ENCODE measurements around the gene TRPV4. TPM values are rescaled to one million over a fixed set of nuclear protein-coding genes. Genes with fewer than 3 reads are reported as not detected.

TRPV4 gene
- total RNA-seq, 1 experiment from 2014 or later: 3.1 TPM

GRCh38 chr12:109764123-109764522 is 69.1 kb downstream of the TRPV4 start:
- H3F3A ChIP-seq (ENCODE audit: insufficient read depth, low read depth): peaks cover 19% of the 10 kb centered on the region
- no peaks in the 10 kb centered on the region for H3K9me2 ChIP-seq (ENCODE audit: insufficient read depth)
- no peak for DNase-seq
- BruUV-seq (replicated peaks): no TSS peak
- TF ChIP-seq CTCF (conservative IDR thresholded peaks at IDR 0.05) (no peak; the same call in 1 of the 2 replicates), EZH2 (IDR thresholded peaks at IDR 0.05; ENCODE audit: low read depth) (no peak)
- no peaks in the 10 kb centered on the region for H3K4me1 ChIP-seq (replicated peaks; ENCODE audit: insufficient read depth)
- H4K20me1 ChIP-seq (ENCODE audit: insufficient read depth): no peaks in the 10 kb centered on the region
- POLR2A ChIA-PET (ENCODE audit: unreplicated experiment): no interaction called here
- no peaks in the 10 kb centered on the region for H3K27me3 ChIP-seq (ENCODE audit: insufficient read depth, low read depth)
- no peak overlapping the region for H2AFZ ChIP-seq
- H3K79me2 ChIP-seq (ENCODE audit: low read depth): no peaks in the 10 kb centered on the region
- intact Hi-C loops (cut with micrococcal nuclease; ENCODE audit: unreplicated experiment): no loop called here
- H3K4me3 ChIP-seq: no peak overlapping the region
- H3K9me3 ChIP-seq (ENCODE audit: insufficient read depth, low read depth): peaks cover 8% of the 10 kb centered on the region; the same call in 1 of the 2 replicates
- H3K36me3 ChIP-seq (ENCODE audit: low read depth): no peaks in the 10 kb centered on the region
- CTCF ChIA-PET: no interaction called here
- H3K4me2 ChIP-seq: no peak overlapping the region
- H3K27ac ChIP-seq: peak overlapping the region; percentile 84; the same call in 1 of the 2 replicates

- no peaks in the 10 kb centered on the region for H3K4me1 ChIP-seq (replicated peaks; ENCODE audit: insufficient read depth)
- H3K9me3 ChIP-seq (ENCODE audit: insufficient read depth, low read depth): peaks cover 8% of the 10 kb centered on the region; the same call in 1 of the 2 replicates
- intact Hi-C loops (cut with micrococcal nuclease; ENCODE audit: unreplicated experiment): no loop called here
- no peak overlapping the region for H3K4me2 ChIP-seq
- TF ChIP-seq EZH2 (IDR thresholded peaks at IDR 0.05; ENCODE audit: low read depth) (no peak), CTCF (conservative IDR thresholded peaks at IDR 0.05) (no peak)
- POLR2A ChIA-PET (ENCODE audit: unreplicated experiment): no interaction called here
- BruUV-seq (replicated peaks): no TSS peak
- H3K9me2 ChIP-seq (ENCODE audit: insufficient read depth): no peaks in the 10 kb centered on the region
- no peaks in the 10 kb centered on the region for H3K79me2 ChIP-seq (ENCODE audit: low read depth)
- H3K36me3 ChIP-seq (ENCODE audit: low read depth): no peaks in the 10 kb centered on the region
- H4K20me1 ChIP-seq (ENCODE audit: insufficient read depth): no peaks in the 10 kb centered on the region
- no peaks in the 10 kb centered on the region for H3K27me3 ChIP-seq (ENCODE audit: insufficient read depth, low read depth)
- CTCF ChIA-PET: no interaction called here
- DNase-seq: peak in 1 of 2 experiments; percentile 87
- H2AFZ ChIP-seq: no peak overlapping the region
- peaks cover 19% of the 10 kb centered on the region for H3F3A ChIP-seq (ENCODE audit: insufficient read depth, low read depth)
- H3K27ac ChIP-seq: peak overlapping the region; percentile 84
- no peak overlapping the region for H3K4me3 ChIP-seq
Observed at GRCh38 chr12:109763201-109763841, 69.9 kb downstream of the TRPV4 start.

GRCh38 chr12:109762673-109763191 is 70.5 kb downstream of the TRPV4 start:
- H3K4me3 ChIP-seq: no peak overlapping the region
- ChIA-PET CTCF (no interaction called here), POLR2A (ENCODE audit: unreplicated experiment) (no interaction called here)
- DNase-seq: no peak
- peaks cover 19% of the 10 kb centered on the region for H3F3A ChIP-seq (ENCODE audit: insufficient read depth, low read depth)
- no peak overlapping the region for H2AFZ ChIP-seq
- intact Hi-C loops (cut with micrococcal nuclease; ENCODE audit: unreplicated experiment): no loop called here
- H4K20me1 ChIP-seq (ENCODE audit: insufficient read depth): no peaks in the 10 kb centered on the region
- H3K9me3 ChIP-seq (ENCODE audit: insufficient read depth, low read depth): peaks cover 8% of the 10 kb centered on the region; the same call in 1 of the 2 replicates
- TF ChIP-seq EZH2 (IDR thresholded peaks at IDR 0.05; ENCODE audit: low read depth) (no peak), CTCF (conservative IDR thresholded peaks at IDR 0.05) (no peak)
- H3K4me1 ChIP-seq (replicated peaks; ENCODE audit: insufficient read depth): no peaks in the 10 kb centered on the region
- no peaks in the 10 kb centered on the region for H3K79me2 ChIP-seq (ENCODE audit: low read depth)
- no peaks in the 10 kb centered on the region for H3K36me3 ChIP-seq (ENCODE audit: low read depth)
- no peaks in the 10 kb centered on the region for H3K9me2 ChIP-seq (ENCODE audit: insufficient read depth)
- H3K27ac ChIP-seq: peak overlapping the region; percentile 84
- H3K27me3 ChIP-seq (ENCODE audit: insufficient read depth, low read depth): no peaks in the 10 kb centered on the region
- H3K4me2 ChIP-seq: no peak overlapping the region
- no TSS peak for BruUV-seq (replicated peaks)

Measured in PC-9 (cell line).